ENCODE results near the gene CDK15. TPM values are rescaled to one million over a fixed set of nuclear protein-coding genes. Genes with fewer than 3 reads are reported as not detected.
"Not testable (repeated sequence)": the region's sequence is repeated elsewhere in the genome, so short reads cannot be mapped to it uniquely, and the experiment has no call there.

Gene CDK15
- total RNA-seq, 1 donor = 4.5 TPM

GRCh38 chr2:201837391-201837790, 31.1 kb downstream of the CDK15 start:
- no peak for TF ChIP-seq CTCF (IDR thresholded peaks at IDR 0.05; ENCODE audit: insufficient read depth, low read length)
- H3K4me3 ChIP-seq (ENCODE audit: low read depth, low read length) = no peak overlapping the region
- DNase-seq (ENCODE audit: low read depth) = no peak

GRCh38 chr2:201837824-201838431, 31.6 kb downstream of the CDK15 start:
- no peak for DNase-seq (ENCODE audit: low read depth)
- TF ChIP-seq CTCF (IDR thresholded peaks at IDR 0.05; ENCODE audit: insufficient read depth, low read length) = no peak
- no peak overlapping the region for H3K4me3 ChIP-seq (ENCODE audit: low read depth, low read length)

- no peak for TF ChIP-seq CTCF (IDR thresholded peaks at IDR 0.05; ENCODE audit: insufficient read depth, low read length)
- no peak for DNase-seq (ENCODE audit: low read depth)
- H3K4me3 ChIP-seq (ENCODE audit: low read depth, low read length) = no peak overlapping the region
Measured at GRCh38 chr2:201839727-201840126, 33.4 kb downstream of the CDK15 start.

- no peak for TF ChIP-seq CTCF (IDR thresholded peaks at IDR 0.05; ENCODE audit: insufficient read depth, low read length)
- no peak for DNase-seq (ENCODE audit: low read depth)
- no peak overlapping the region for H3K4me3 ChIP-seq (ENCODE audit: low read depth, low read length)
Measured at GRCh38 chr2:201840726-201841125, 34.4 kb downstream of the CDK15 start.

- DNase-seq (ENCODE audit: low read depth) = no peak
- no peak for TF ChIP-seq CTCF (IDR thresholded peaks at IDR 0.05; ENCODE audit: insufficient read depth, low read length)
Measured at GRCh38 chr2:201842131-201842860, 36.0 kb downstream of the CDK15 start.

GRCh38 chr2:201844922-201845321, 38.6 kb downstream of the CDK15 start:
- H3K4me3 ChIP-seq (ENCODE audit: low read depth, low read length); DNase-seq (ENCODE audit: low read depth): not testable (repeated sequence)

More at GRCh38 chr2:201842131-201842860, 36.0 kb downstream of the CDK15 start:
- H3K4me3 ChIP-seq (ENCODE audit: low read depth, low read length) = no peak overlapping the region

GRCh38 chr2:201847481-201847880, 41.1 kb downstream of the CDK15 start:
- no peak for TF ChIP-seq CTCF (IDR thresholded peaks at IDR 0.05; ENCODE audit: insufficient read depth, low read length)
- no peak for DNase-seq (ENCODE audit: low read depth)
- no peak overlapping the region for H3K4me3 ChIP-seq (ENCODE audit: low read depth, low read length)
